HG03457 (cell line): ENCODE data around the gene PIP5KL1.

Source experiments
- ATAC-seq: cut with Tn5 transposase; IDR thresholded peaks from one replicate; pipeline ENCODE4 v1.9.1; 2021; ENCODE audit warnings: moderate number of reproducible peaks; ENCODE audit not compliant: unreplicated experiment

PIP5KL1 gene

GRCh38 chr9:127950513-127951289 is 20.1 kb upstream of the PIP5KL1 start:
- no peak for ATAC-seq

- no peak for ATAC-seq
Measured at GRCh38 chr9:127949827-127950512, 19.4 kb upstream of the PIP5KL1 start.

GRCh38 chr9:127947841-127948710 is 17.5 kb upstream of the PIP5KL1 start:
- no peak for ATAC-seq

- ATAC-seq = no peak
Measured at GRCh38 chr9:127946728-127947127, 16.2 kb upstream of the PIP5KL1 start.

- ATAC-seq = no peak
Measured at GRCh38 chr9:127945942-127946341, 15.4 kb upstream of the PIP5KL1 start.

GRCh38 chr9:127945338-127945737 is 14.8 kb upstream of the PIP5KL1 start:
- no peak for ATAC-seq

GRCh38 chr9:127944586-127945218 is 14.1 kb upstream of the PIP5KL1 start:
- no peak for ATAC-seq

GRCh38 chr9:127943731-127944144 is 13.2 kb upstream of the PIP5KL1 start:
- no peak for ATAC-seq

- no peak for ATAC-seq
Measured at GRCh38 chr9:127943011-127943662, 12.6 kb upstream of the PIP5KL1 start.

GRCh38 chr9:127942216-127943010 is 11.8 kb upstream of the PIP5KL1 start:
- no peak for ATAC-seq

GRCh38 chr9:127941961-127942215 is 11.3 kb upstream of the PIP5KL1 start:
- no peak for ATAC-seq

GRCh38 chr9:127941062-127941960 is 10.7 kb upstream of the PIP5KL1 start:
- ATAC-seq = no peak

GRCh38 chr9:127940593-127940992 is 10.0 kb upstream of the PIP5KL1 start:
- no peak for ATAC-seq

- ATAC-seq = no peak
Measured at GRCh38 chr9:127938298-127938690, 7.7 kb upstream of the PIP5KL1 start.

- ATAC-seq = peak; percentile 64
Measured at GRCh38 chr9:127937388-127938297, 7.1 kb upstream of the PIP5KL1 start, which contains the start of gene DPM2. Gene DPM2 (minus strand): TSS chr9:127937854. CDS start chr9:127937820, 34 bp downstream.

GRCh38 chr9:127937056-127937387 is 6.4 kb upstream of the PIP5KL1 start:
- no peak for ATAC-seq

- ATAC-seq = no peak
Measured at GRCh38 chr9:127936347-127936852, 5.8 kb upstream of the PIP5KL1 start.

GRCh38 chr9:127935765-127936221 is 5.2 kb upstream of the PIP5KL1 start:
- ATAC-seq = no peak
